Subcutaneous abdominal adipose tissue (tissue), 5 donors: Measurements from ENCODE around the gene MUC21.
"Not testable (repeated sequence)": the region's sequence is repeated elsewhere in the genome, so short reads cannot be mapped to it uniquely, and the experiment has no call there.

ENCODE experiments used
- H3K27ac ChIP-seq: one replicate; pipeline ENCODE4 v1.7.0; 2013; ENCODE audit warnings: low read depth, mild to moderate bottlenecking, inconsistent platforms, low read length, moderate library complexity
- H3K27me3 ChIP-seq, 5 donors: one replicate each; pipeline ENCODE4 v1.7.0; 2013; ENCODE audit warnings: low read length in 5 of 5, inconsistent platforms in 1 of 5; ENCODE audit not compliant: control insufficient read depth in 5 of 5, insufficient read depth in 4 of 5
- H3K36me3 ChIP-seq, 5 donors: one replicate each; pipeline ENCODE4 v1.7.0; 2013; ENCODE audit warnings: low read length in 5 of 5; ENCODE audit not compliant: control insufficient read depth in 5 of 5, insufficient read depth in 5 of 5
- H3K4me1 ChIP-seq, 5 donors: one replicate each; pipeline ENCODE4 v1.7.0; 2013; ENCODE audit warnings: low read length in 5 of 5, mild to moderate bottlenecking in 3 of 5, moderate library complexity in 1 of 5; ENCODE audit not compliant: control insufficient read depth in 5 of 5, insufficient read depth in 5 of 5
- H3K4me3 ChIP-seq, 5 donors: one replicate each; pipeline ENCODE4 v1.7.0; 2013; ENCODE audit warnings: low read length in 5 of 5, low read depth in 1 of 5
- H3K9ac ChIP-seq, 5 donors: one replicate each; pipeline ENCODE4 v1.7.0; 2013; ENCODE audit warnings: low read length in 5 of 5, mild to moderate bottlenecking in 4 of 5, moderate library complexity in 3 of 5
- H3K9me3 ChIP-seq, 5 donors: one replicate each; pipeline ENCODE4 v1.7.0; 2013; ENCODE audit warnings: low read length in 5 of 5; ENCODE audit not compliant: control insufficient read depth in 5 of 5
- donor health status: healthy.
- donor health status: healthy.
- donor health status: healthy.
- donor health status: healthy.
- donor health status: healthy.

The MUC21 gene

DNA sequence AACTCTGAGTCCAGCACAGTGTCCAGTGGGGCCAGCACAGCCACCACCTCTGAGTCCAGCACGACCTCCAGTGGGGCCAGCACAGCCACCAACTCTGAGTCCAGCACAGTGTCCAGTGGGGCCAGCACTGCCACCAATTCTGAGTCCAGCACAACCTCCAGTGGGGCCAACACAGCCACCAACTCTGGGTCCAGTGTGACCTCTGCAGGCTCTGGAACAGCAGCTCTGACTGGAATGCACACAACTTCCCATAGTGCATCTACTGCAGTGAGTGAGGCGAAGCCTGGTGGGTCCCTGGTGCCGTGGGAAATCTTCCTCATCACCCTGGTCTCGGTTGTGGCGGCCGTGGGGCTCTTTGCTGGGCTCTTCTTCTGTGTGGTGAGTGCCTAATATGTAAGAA lies 3.8 kb downstream of the MUC21 start:
- Histone ChIP-seq H3K4me1 (peaks cover 0 to 4% (median under 1%) of the 10 kb centered on the region in 5 donors), H3K27me3 (peaks cover 0 to 11% (median 0%) of the 10 kb centered on the region in 5 donors), H3K36me3 (no peaks in the 10 kb centered on the region), H3K27ac (no peak overlapping the region), H3K9ac (no peak overlapping the region), H3K9me3 (no peaks in the 10 kb centered on the region), H3K4me3 (no peak overlapping the region)

GRCh38 chr6:30988209-30988825 lies 4.8 kb downstream of the MUC21 start:
- H3K27ac ChIP-seq: no peak overlapping the region
- H3K9ac ChIP-seq: no peak overlapping the region
- H3K27me3 ChIP-seq: peaks cover 0 to 11% (median 0%) of the 10 kb centered on the region in 5 donors
- no peak overlapping the region for H3K4me3 ChIP-seq
- no peaks in the 10 kb centered on the region for H3K4me1 ChIP-seq
- H3K9me3 ChIP-seq: no peaks in the 10 kb centered on the region
- no peaks in the 10 kb centered on the region for H3K36me3 ChIP-seq

DNA sequence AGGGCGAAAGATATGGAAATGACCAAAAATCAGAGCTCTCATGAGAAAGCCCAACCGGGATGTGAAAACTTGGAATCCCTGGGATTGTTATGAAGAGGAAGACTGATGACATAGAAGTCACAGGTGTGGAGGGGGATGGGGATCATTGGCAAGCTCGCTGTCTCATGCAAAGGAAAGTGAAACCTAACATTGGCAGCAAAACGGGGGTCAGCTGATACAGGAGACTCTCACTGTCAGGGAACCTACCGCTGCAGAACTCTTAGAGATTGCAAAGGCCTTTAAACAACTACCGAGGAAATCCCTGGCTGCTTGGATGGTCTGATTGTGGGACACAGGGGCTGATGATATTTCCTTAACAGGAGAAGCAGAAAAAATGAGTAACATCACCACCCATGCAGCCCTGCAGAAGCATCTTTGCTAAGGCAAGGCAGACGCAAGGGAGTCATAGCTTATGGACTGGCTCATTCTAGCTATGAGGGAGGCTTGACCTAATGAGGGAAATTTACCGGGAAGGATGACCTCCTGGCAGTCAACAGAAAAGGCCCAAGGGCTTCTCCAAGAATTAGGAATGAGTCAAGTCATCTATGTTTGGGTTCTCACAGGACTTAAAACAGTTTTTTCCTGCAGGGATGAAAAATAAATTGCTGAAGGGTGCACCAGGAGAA lies 7.0 kb downstream of the MUC21 start:
- Histone ChIP-seq H3K36me3 (no peaks in the 10 kb centered on the region), H3K27me3 (peaks cover 0 to 3% (median 0%) of the 10 kb centered on the region in 5 donors), H3K27ac (no peak overlapping the region), H3K9ac (no peak overlapping the region), H3K4me3 (no peak overlapping the region), H3K4me1 (no peaks in the 10 kb centered on the region), H3K9me3 (no peaks in the 10 kb centered on the region)

GRCh38 chr6:30991891-30992290 lies 8.4 kb downstream of the MUC21 start:
- H3K27ac ChIP-seq: no peak overlapping the region
- H3K4me3 ChIP-seq: no peak overlapping the region
- peaks cover 0 to 2% (median 0%) of the 10 kb centered on the region in 5 donors for H3K27me3 ChIP-seq
- no peak overlapping the region for H3K9ac ChIP-seq
- H3K36me3 ChIP-seq: no peaks in the 10 kb centered on the region
- no peaks in the 10 kb centered on the region for H3K4me1 ChIP-seq
- H3K9me3 ChIP-seq: no peaks in the 10 kb centered on the region

DNA sequence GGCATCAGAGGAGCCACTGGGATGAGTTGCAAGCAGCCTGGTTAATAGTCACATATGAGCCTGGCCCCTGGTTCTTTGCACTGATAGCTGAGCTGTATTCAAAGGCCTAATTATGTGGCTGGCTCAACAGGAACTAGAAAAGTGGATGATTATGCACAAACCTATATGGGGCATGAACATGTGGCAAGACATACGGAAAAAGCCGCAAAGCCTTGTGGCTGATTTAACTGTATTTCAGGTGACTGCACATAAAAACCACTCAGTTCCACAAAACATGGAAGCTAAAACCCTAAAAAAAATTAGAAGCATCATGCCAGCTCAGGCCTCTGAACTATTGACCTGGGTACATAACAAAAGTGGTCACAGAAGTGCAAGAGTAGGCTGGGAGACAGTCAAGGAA lies 13.8 kb downstream of the MUC21 start:
- H3K36me3 ChIP-seq: no peaks in the 10 kb centered on the region
- H3K4me1 ChIP-seq: no peaks in the 10 kb centered on the region
- H3K27me3 ChIP-seq: peaks cover 0 to 3% (median 0%) of the 10 kb centered on the region in 5 donors
- no peak overlapping the region for H3K4me3 ChIP-seq
- no peaks in the 10 kb centered on the region for H3K9me3 ChIP-seq
- no peak overlapping the region for H3K27ac ChIP-seq
- H3K9ac ChIP-seq: no peak overlapping the region

DNA sequence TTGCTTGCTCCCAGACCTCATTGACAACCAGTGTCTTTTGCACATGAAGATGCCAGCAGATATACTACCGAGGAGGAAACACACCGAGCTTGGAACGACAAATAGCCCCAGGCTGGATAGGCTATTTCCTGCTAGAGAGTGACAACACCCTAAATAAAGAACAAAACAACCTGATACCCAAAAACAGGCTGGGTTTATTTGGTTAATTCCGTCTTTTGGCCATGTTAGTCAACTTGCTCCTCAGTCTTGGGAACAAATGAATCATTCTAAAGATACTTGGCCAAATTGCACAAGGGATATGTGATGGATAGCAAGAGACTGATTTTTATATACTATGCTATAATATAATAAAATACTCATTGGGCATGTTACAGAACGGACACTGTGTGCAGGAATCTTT lies 15.3 kb downstream of the MUC21 start:
- Histone ChIP-seq H3K9ac (no peak overlapping the region), H3K4me1 (no peaks in the 10 kb centered on the region), H3K9me3 (no peaks in the 10 kb centered on the region), H3K4me3 (no peak overlapping the region), H3K27me3 (peaks cover 0 to 3% (median 0%) of the 10 kb centered on the region in 5 donors), H3K27ac (no peak overlapping the region), H3K36me3 (no peaks in the 10 kb centered on the region)

DNA sequence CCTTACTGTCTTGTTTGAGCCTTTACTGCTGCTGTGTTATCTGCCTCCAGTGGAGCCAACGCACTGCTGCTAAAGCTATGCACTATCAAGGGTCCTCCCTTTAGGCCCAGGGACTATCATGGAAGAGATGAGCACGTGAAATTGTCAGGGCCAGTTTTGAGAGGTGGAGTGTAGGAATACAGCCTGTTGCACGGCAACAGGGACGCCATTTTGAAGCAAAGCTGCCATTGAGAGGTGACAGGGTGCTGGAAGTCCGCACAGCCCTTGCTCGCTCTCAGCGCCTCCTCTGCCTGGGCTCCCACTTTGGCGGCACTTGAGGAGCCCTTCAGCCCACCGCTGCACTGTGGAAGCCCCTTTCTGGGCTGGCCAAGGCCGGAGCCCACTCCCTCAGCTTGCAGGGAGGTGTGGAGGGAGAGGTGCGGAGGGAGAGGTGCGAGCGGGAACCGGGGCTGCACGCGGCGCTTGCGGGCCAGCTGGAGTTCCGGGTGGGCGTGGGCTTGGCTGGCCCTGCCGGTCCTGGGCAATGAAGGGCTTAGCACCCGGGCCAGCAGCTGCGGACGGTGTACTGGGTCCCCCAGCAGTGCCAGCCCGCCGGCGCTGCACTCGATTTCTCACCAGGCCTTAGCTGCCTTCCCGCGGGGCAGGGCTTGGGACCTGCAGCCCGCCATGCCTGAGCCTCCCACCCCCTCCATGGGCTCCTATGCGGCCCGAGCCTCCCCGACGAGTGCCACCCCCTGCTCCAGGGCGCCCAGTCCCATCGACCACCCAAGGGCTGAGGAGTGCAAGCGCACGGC lies 16.7 kb downstream of the MUC21 start:
- not testable (repeated sequence) for H3K36me3 ChIP-seq, H3K4me1 ChIP-seq, H3K9ac ChIP-seq, H3K4me3 ChIP-seq, H3K9me3 ChIP-seq, H3K27ac ChIP-seq, H3K27me3 ChIP-seq

DNA sequence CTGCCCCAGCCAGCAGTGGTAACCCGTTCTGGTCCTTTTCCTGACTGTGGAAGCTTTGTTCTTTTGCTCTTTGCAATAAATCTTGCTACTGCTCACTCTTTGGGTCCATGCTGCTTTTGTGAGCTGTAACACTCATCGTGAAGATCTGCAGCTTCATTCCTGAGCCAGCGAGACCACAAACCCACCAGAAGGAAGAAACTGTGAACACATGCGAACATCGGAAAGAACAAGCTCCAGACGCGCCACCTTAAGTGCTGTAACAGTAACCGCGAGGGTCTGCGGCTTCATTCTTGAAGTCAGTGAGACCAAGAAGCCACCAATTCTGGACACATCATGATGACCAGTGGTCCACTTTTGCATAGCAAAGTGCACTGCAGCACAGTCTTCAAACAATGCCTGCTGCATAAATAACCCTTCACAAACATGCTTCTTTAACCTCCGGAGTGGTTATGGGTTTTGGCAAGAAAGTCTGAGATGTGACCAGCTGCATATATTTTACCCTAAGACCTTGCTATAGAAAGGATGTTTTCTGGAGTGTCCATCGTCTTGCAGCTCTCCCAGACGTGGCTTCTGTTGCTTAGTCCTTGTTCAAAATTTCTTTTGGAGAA lies 17.9 kb downstream of the MUC21 start:
- H3K9ac ChIP-seq: no peak overlapping the region
- peaks cover 0 to 14% (median 0%) of the 10 kb centered on the region in 5 donors for H3K4me1 ChIP-seq
- H3K27ac ChIP-seq: no peak overlapping the region
- peaks cover 0 to 3% (median 0%) of the 10 kb centered on the region in 5 donors for H3K27me3 ChIP-seq
- no peaks in the 10 kb centered on the region for H3K36me3 ChIP-seq
- H3K4me3 ChIP-seq: no peak overlapping the region
- H3K9me3 ChIP-seq: no peaks in the 10 kb centered on the region

DNA sequence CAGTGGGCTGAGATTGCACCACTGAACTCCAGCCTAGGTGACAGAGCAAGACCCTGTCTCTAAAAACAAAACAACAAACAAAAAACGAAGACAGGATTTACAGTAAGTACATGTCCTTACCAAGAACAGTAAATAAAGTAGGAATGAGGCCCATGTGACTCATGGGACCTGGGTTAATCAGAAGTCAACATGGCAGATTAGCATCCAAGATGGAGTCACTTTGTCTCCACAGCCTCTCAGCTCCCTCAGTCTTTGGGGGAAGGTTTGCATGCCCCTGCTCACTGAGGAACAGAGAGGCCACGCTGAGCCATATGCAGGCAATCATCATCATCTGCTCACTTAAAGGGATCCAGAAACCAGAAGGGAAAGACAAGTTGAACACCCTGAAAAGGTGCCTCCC lies 19.0 kb downstream of the MUC21 start:
- Histone ChIP-seq H3K27ac (no peak overlapping the region), H3K4me1 (peaks cover 0 to 14% (median 0%) of the 10 kb centered on the region in 5 donors), H3K9me3 (no peaks in the 10 kb centered on the region), H3K36me3 (no peaks in the 10 kb centered on the region), H3K27me3 (peaks cover 0 to 3% (median 0%) of the 10 kb centered on the region in 5 donors), H3K9ac (no peak overlapping the region), H3K4me3 (no peak overlapping the region)

DNA sequence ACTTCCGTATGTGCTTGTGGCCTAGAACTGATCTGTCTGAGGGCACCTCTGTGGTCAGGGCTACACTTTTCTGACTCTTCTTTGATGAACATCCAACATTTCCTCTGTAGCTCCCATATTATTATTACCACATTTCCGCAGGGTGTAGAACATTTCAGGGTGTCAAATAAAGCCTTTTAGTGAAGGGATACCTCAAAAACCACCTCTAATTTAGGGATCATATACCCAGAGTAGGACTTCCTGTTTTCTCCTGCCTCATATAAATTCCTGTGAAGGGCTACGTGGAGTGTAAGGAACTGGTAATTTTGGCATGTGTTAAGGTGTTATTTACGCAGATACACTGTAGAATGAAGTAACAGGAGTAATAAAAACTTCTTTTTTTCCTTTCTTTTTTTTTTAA lies 21.3 kb downstream of the MUC21 start:
- Histone ChIP-seq H3K4me1 (peaks cover 0 to 14% (median 0%) of the 10 kb centered on the region in 5 donors), H3K27ac (no peak overlapping the region), H3K9me3 (no peaks in the 10 kb centered on the region), H3K4me3 (no peak overlapping the region), H3K9ac (no peak overlapping the region), H3K36me3 (no peaks in the 10 kb centered on the region), H3K27me3 (peaks cover 0 to 5% (median 3%) of the 10 kb centered on the region in 5 donors)
